SK-N-SH (cell line): ENCODE results near the gene HAAO. TPM values are rescaled to one million over a fixed set of nuclear protein-coding genes. Genes with fewer than 3 reads are reported as not detected.

ENCODE experiments used
- CTCF ChIA-PET: fragments of 300-600, 350-600 bp; formaldehyde crosslinking; extraction: SDS; loops from one replicate; lab custom pipeline; 2021; lab: Yijun Ruan, JAX
- POLR2A ChIA-PET: fragments of 350-600 bp; sonication (Branson Sonifier 250); formaldehyde crosslinking; extraction: SDS; loops from one replicate; lab custom pipeline; 2020; ENCODE audit warnings: antibody characterized with exemption, inconsistent platforms; lab: Yijun Ruan, JAX
- DNase-seq: peaks from one replicate; pipeline ENCODE4 v3.0.0; 2012
- H2AFZ ChIP-seq: fragments of 200-600 bp; sonication (generic); 2 replicates; pipeline ENCODE4 v1.8.1; 2016; ENCODE audit warnings: antibody characterized with exemption, mild to moderate bottlenecking, low read depth
- H3F3A ChIP-seq: fragments of 200-600 bp; sonication (generic); replicated peaks from 2 replicates; pipeline ENCODE3; 2016; ENCODE audit warnings: antibody characterized with exemption, mild to moderate bottlenecking; ENCODE audit not compliant: insufficient read depth
- H3K27ac ChIP-seq, 2 experiments: fragments of 200-500 bp in 1 of 2; fragments of 200-600 bp in 1 of 2; sonication (Bioruptor generic) in 1 of 2; sonication (generic), shearing (Covaris generic) in 1 of 2; 2 replicates each; pipeline versions ENCODE4 v1.5.1 to v1.6.1; 2014 to 2016; ENCODE audit warnings: low read depth in 2 of 2, inconsistent platforms in 1 of 2, low read length in 1 of 2, mild to moderate bottlenecking in 1 of 2, mixed read lengths in 1 of 2
- H3K27me3 ChIP-seq: fragments of 200-600 bp; sonication (generic), shearing (Covaris generic); 2 replicates; pipeline ENCODE4 v1.6.1; 2016; ENCODE audit warnings: mixed run types; ENCODE audit not compliant: insufficient read depth
- H3K36me3 ChIP-seq, 2 experiments: fragments of 200-500 bp in 1 of 2; fragments of 200-600 bp in 1 of 2; sonication (Bioruptor generic) in 1 of 2; sonication (generic) in 1 of 2; replicated peaks in 1 of 2; 2 replicates each; pipeline versions ENCODE3 to v1.5.1; 2014 to 2016; ENCODE audit warnings: low read length in 1 of 2, mild to moderate bottlenecking in 1 of 2; ENCODE audit not compliant: insufficient read depth in 2 of 2, control insufficient read depth in 1 of 2
- H3K4me1 ChIP-seq, 2 experiments: fragments of 200-500 bp in 1 of 2; fragments of 200-600 bp in 1 of 2; sonication (Bioruptor generic) in 1 of 2; sonication (generic), shearing (Covaris generic) in 1 of 2; 2 replicates each; pipeline versions ENCODE4 v1.5.1 to v1.6.1; 2014 to 2016; ENCODE audit warnings: low read depth in 1 of 2, low read length in 1 of 2, mixed run types in 1 of 2; ENCODE audit not compliant: insufficient read depth in 2 of 2, control insufficient read depth in 1 of 2
- H3K4me2 ChIP-seq: fragments of 200-600 bp; sonication (generic), shearing (Covaris generic); 2 replicates; pipeline ENCODE4 v1.6.1; 2017; ENCODE audit warnings: mixed run types
- H3K4me3 ChIP-seq, 2 experiments: fragments of 200-500 bp in 1 of 2; fragments of 200-600 bp in 1 of 2; sonication (Bioruptor generic) in 1 of 2; sonication (generic), shearing (Covaris generic) in 1 of 2; 2 replicates each; pipeline versions ENCODE4 v1.5.1 to v1.8.1; 2014 to 2016; ENCODE audit warnings: low read depth in 2 of 2, inconsistent platforms in 1 of 2, low read length in 1 of 2, mild to moderate bottlenecking in 1 of 2, mixed read lengths in 1 of 2, moderate library complexity in 1 of 2
- H3K79me2 ChIP-seq: fragments of 200-600 bp; sonication (generic); 2 replicates; pipeline ENCODE4 v1.8.1; 2017; ENCODE audit warnings: mild to moderate bottlenecking; ENCODE audit not compliant: insufficient read depth
- H3K9ac ChIP-seq: fragments of 200-600 bp; sonication (generic); 2 replicates; pipeline ENCODE4 v1.6.1; 2017; ENCODE audit warnings: mixed run types
- H3K9me2 ChIP-seq: fragments of 200-600 bp; sonication (generic); 2 replicates; pipeline ENCODE4 v1.6.1; 2017; ENCODE audit warnings: mixed run types
- H3K9me3 ChIP-seq: fragments of 200-600 bp; sonication (generic); 2 replicates; pipeline ENCODE4 v1.6.1; 2017; ENCODE audit warnings: mixed run types, mild to moderate bottlenecking, moderate library complexity
- H4K20me1 ChIP-seq: fragments of 200-600 bp; sonication (generic); 2 replicates; pipeline ENCODE4 v1.6.1; 2017; ENCODE audit warnings: mild to moderate bottlenecking, mixed run types; ENCODE audit not compliant: insufficient read depth
- CHD2 ChIP-seq: fragments of 150-350 bp; IDR thresholded peaks from 2 replicates; pipeline ENCODE4 v1.6.1; 2018; ENCODE audit warnings: low read length; ENCODE audit not compliant: partially characterized antibody
- EP300 ChIP-seq, 2 experiments: IDR thresholded peaks; 2 replicates each; pipeline versions ENCODE4 v1.4.0 to v1.6.1; 2012; ENCODE audit warnings: borderline replicate concordance in 1 of 2, low read depth in 1 of 2, low read length in 1 of 2
- FOSL2 ChIP-seq: IDR thresholded peaks from 2 replicates; pipeline ENCODE4 v1.4.0; 2012; ENCODE audit warnings: low read depth, mild to moderate bottlenecking, moderate library complexity, borderline replicate concordance
- FOXJ3 ChIP-seq: sonication (generic); formaldehyde crosslinking; IDR thresholded peaks from 2 replicates; pipeline ENCODE4 v1.5.1; 2020; ENCODE audit warnings: mild to moderate bottlenecking, missing genetic modification reagents
- FOXM1 ChIP-seq: IDR thresholded peaks from 2 replicates; pipeline ENCODE4 v1.4.0; 2012; ENCODE audit warnings: low read depth, mild to moderate bottlenecking
- IRF3 ChIP-seq: fragments of 150-350 bp; IDR thresholded peaks from 2 replicates; pipeline ENCODE4 v1.6.1; 2016; ENCODE audit warnings: mild to moderate bottlenecking, low read depth, low read length
- NFIC ChIP-seq: IDR thresholded peaks from 2 replicates; pipeline ENCODE4 v1.4.0; 2012; ENCODE audit warnings: borderline replicate concordance
- RAD21 ChIP-seq: IDR thresholded peaks from 2 replicates; pipeline ENCODE4 v1.6.1; 2012; ENCODE audit warnings: mild to moderate bottlenecking, low read length
- RFX5 ChIP-seq: IDR thresholded peaks from 2 replicates; pipeline ENCODE4 v1.6.1; 2012; ENCODE audit warnings: mild to moderate bottlenecking, improper control_type of control experiment, low read length
- RXRA ChIP-seq: IDR thresholded peaks from 2 replicates; pipeline ENCODE4 v1.4.0; 2012; ENCODE audit warnings: low read depth, mild to moderate bottlenecking, borderline replicate concordance
- TAF1 ChIP-seq: IDR thresholded peaks from 2 replicates; pipeline ENCODE4 v1.6.1; 2012; ENCODE audit warnings: low read depth, mild to moderate bottlenecking, low read length, moderate library complexity, borderline replicate concordance
- TCF12 ChIP-seq: IDR thresholded peaks from 2 replicates; pipeline ENCODE4 v1.4.0; 2012
- USF1 ChIP-seq: IDR thresholded peaks from 2 replicates; pipeline ENCODE4 v1.4.0; 2012; ENCODE audit warnings: low read depth, borderline replicate concordance
- YY1 ChIP-seq: IDR thresholded peaks from 2 replicates; pipeline ENCODE4 v1.4.0; 2012; ENCODE audit warnings: low read depth, mild to moderate bottlenecking
- ZBTB33 ChIP-seq: IDR thresholded peaks from 2 replicates; pipeline ENCODE4 v1.4.0; 2012; ENCODE audit warnings: low read depth, borderline replicate concordance
- WGBS: methylation state at CpG from one replicate; pipeline ENCODE4 v1.1.6; 2017; ENCODE audit warnings: low lambda C conversion rate; 5-methylcytosine and 5-hydroxymethylcytosine counted together
- polyA plus RNA-seq, 3 experiments: library from polyadenylated mRNA; depleted of rRNA; stranded (reverse); fragments of >200 nt; gene quantifications; 2 replicates each; pipeline ENCODE4 v1.2.3, GENCODE V29; 2012

HAAO gene
- polyA plus RNA-seq, 1 of the 3 experiments (the other 2 are of a cell fraction) = not detected

- TF ChIP-seq FOSL2 (no peak), FOXJ3 (no peak), TCF12 (no peak), FOXM1 (no peak), EP300 (IDR thresholded peaks at IDR 0.05; ENCODE audit: borderline replicate concordance in 1 of 2, low read depth in 1 of 2, low read length in 1 of 2) (no peak), CHD2 (no peak), ZBTB33 (no peak), RXRA (no peak), YY1 (no peak)
These were observed 45.0 kb downstream of the HAAO start (continued) for GRCh38 chr2:42747422-42747821.

- no peaks in the 10 kb centered on the region for H3K27me3 ChIP-seq
- no peaks in the 10 kb centered on the region for H3K79me2 ChIP-seq
- H3K36me3 ChIP-seq = peaks cover 0 to 4% of the 10 kb centered on the region in 2 experiments
- H3K9me3 ChIP-seq = no peaks in the 10 kb centered on the region
- H4K20me1 ChIP-seq = no peaks in the 10 kb centered on the region
- no peak for DNase-seq
- TF ChIP-seq IRF3 (no peak), RFX5 (no peak), TAF1 (no peak), RAD21 (no peak), FOXJ3 (no peak), NFIC (no peak), USF1 (no peak)
- H3K27ac ChIP-seq = no peak overlapping the region
- H3K4me3 ChIP-seq = no peak overlapping the region
- no peaks in the 10 kb centered on the region for H3F3A ChIP-seq
- 89% methylated on average over 3 of the region's 3 CpGs for WGBS
- no peak overlapping the region for H2AFZ ChIP-seq
- no peak overlapping the region for H3K4me2 ChIP-seq
- H3K4me1 ChIP-seq = no peaks in the 10 kb centered on the region
- ChIA-PET CTCF (no interaction called here), POLR2A (no interaction called here)
- H3K9ac ChIP-seq = no peak overlapping the region
- no peaks in the 10 kb centered on the region for H3K9me2 ChIP-seq
These were observed 47.8 kb downstream of the HAAO start for GRCh38 chr2:42744545-42745082.
